OCI-LY1 (cell line): ENCODE measurements around the gene ADAMTSL2.

Experiments used
- EZH2 ChIP-seq: fragments of 200-600 bp; sonication (generic), shearing (Covaris generic); IDR thresholded peaks from 2 replicates; pipeline ENCODE4 v1.8.0; 2017; ENCODE audit warnings: borderline replicate concordance, mixed run types, mild to moderate bottlenecking, antibody characterized with exemption, low read length, moderate library complexity, mixed read lengths
- TF ChIP-seq, protein P1 (sequence below): fragments of 200-600 bp; sonication (generic), shearing (Covaris generic); IDR thresholded peaks from 2 replicates; pipeline ENCODE4 v1.5.1; 2017; ENCODE audit warnings: mild to moderate bottlenecking, antibody characterized with exemption, low read length, moderate library complexity, mixed read lengths

GRCh38 chr9:133614056-133614455 is 79.6 kb downstream of the ADAMTSL2 start:
- no peak for TF ChIP-seq EZH2
- TF ChIP-seq, protein P1, sequence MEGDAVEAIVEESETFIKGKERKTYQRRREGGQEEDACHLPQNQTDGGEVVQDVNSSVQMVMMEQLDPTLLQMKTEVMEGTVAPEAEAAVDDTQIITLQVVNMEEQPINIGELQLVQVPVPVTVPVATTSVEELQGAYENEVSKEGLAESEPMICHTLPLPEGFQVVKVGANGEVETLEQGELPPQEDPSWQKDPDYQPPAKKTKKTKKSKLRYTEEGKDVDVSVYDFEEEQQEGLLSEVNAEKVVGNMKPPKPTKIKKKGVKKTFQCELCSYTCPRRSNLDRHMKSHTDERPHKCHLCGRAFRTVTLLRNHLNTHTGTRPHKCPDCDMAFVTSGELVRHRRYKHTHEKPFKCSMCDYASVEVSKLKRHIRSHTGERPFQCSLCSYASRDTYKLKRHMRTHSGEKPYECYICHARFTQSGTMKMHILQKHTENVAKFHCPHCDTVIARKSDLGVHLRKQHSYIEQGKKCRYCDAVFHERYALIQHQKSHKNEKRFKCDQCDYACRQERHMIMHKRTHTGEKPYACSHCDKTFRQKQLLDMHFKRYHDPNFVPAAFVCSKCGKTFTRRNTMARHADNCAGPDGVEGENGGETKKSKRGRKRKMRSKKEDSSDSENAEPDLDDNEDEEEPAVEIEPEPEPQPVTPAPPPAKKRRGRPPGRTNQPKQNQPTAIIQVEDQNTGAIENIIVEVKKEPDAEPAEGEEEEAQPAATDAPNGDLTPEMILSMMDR: no peak
